ENCODE data around the gene HOXB6.
A peak's percentile ranks its signal among the peaks of the same experiment; 100 is the strongest.

HOXB6 gene

GRCh38 chr17:48596735-48597527, 7.9 kb downstream of the HOXB6 start (continued):
- TF ChIP-seq, protein P1, sequence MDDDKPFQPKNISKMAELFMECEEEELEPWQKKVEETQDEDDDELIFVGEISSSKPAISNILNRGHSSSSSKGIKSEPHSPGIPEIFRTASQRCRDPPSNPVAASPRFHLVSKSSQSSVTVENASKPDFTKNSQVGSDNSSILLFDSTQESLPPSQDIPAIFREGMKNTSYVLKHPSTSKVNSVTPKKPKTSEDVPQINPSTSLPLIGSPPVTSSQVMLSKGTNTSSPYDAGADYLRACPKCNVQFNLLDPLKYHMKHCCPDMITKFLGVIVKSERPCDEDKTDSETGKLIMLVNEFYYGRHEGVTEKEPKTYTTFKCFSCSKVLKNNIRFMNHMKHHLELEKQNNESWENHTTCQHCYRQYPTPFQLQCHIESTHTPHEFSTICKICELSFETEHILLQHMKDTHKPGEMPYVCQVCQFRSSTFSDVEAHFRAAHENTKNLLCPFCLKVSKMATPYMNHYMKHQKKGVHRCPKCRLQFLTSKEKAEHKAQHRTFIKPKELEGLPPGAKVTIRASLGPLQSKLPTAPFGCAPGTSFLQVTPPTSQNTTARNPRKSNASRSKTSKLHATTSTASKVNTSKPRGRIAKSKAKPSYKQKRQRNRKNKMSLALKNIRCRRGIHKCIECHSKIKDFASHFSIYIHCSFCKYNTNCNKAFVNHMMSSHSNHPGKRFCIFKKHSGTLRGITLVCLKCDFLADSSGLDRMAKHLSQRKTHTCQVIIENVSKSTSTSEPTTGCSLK (tag by site-specific recombination; IDR thresholded peaks at IDR 0.05): no peak
- TF ChIP-seq ZBTB20 (tag by site-specific recombination; IDR thresholded peaks at IDR 0.05): peak; percentile 19; the same call in 1 of the 2 replicates
- TF ChIP-seq EGR2 (tag by site-specific recombination; IDR thresholded peaks at IDR 0.05; ENCODE audit: low read depth): peak; percentile 46
- TF ChIP-seq SALL2 (tag by site-specific recombination; IDR thresholded peaks at IDR 0.05; ENCODE audit: borderline replicate concordance): no peak
- TF ChIP-seq ZNF624 (tag by site-specific recombination; IDR thresholded peaks at IDR 0.05): no peak
- no peak for TF ChIP-seq ZNF155 (tag by site-specific recombination; IDR thresholded peaks at IDR 0.05)
- no peak for TF ChIP-seq ZNF623 (tag by site-specific recombination; IDR thresholded peaks at IDR 0.05)
- no peak for TF ChIP-seq SCRT1 (tag by site-specific recombination; IDR thresholded peaks at IDR 0.05; ENCODE audit: borderline replicate concordance)
- peak; percentile 48; the same call in 1 of the 2 replicates for TF ChIP-seq KLF9 (tag by site-specific recombination; IDR thresholded peaks at IDR 0.05; ENCODE audit: low read depth)
- no peak for TF ChIP-seq PRDM6 (tag by site-specific recombination; IDR thresholded peaks at IDR 0.05)
- TF ChIP-seq ZNF2 (tag by site-specific recombination; IDR thresholded peaks at IDR 0.05): peak; percentile 31; the same call in 1 of the 2 replicates
- TF ChIP-seq ZNF394 (tag by site-specific recombination; IDR thresholded peaks at IDR 0.05; ENCODE audit: borderline replicate concordance): no peak
- TF ChIP-seq, protein P2, sequence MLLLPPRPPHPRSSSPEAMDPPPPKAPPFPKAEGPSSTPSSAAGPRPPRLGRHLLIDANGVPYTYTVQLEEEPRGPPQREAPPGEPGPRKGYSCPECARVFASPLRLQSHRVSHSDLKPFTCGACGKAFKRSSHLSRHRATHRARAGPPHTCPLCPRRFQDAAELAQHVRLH (tag by site-specific recombination; IDR thresholded peaks at IDR 0.05): peak; percentile 60
- TF ChIP-seq BCL11A (tag by site-specific recombination; IDR thresholded peaks at IDR 0.05; ENCODE audit: low read depth): 0 out of 2 replicates have a peak, but pooled peaks have one; percentile 43
- peak; percentile 54; the same call in 1 of the 2 replicates for TF ChIP-seq ZBTB48 (tag by site-specific recombination; IDR thresholded peaks at IDR 0.05)
- no peak for TF ChIP-seq ZNF670 (tag by site-specific recombination; IDR thresholded peaks at IDR 0.05; ENCODE audit: low read depth)
- TF ChIP-seq, protein P3, sequence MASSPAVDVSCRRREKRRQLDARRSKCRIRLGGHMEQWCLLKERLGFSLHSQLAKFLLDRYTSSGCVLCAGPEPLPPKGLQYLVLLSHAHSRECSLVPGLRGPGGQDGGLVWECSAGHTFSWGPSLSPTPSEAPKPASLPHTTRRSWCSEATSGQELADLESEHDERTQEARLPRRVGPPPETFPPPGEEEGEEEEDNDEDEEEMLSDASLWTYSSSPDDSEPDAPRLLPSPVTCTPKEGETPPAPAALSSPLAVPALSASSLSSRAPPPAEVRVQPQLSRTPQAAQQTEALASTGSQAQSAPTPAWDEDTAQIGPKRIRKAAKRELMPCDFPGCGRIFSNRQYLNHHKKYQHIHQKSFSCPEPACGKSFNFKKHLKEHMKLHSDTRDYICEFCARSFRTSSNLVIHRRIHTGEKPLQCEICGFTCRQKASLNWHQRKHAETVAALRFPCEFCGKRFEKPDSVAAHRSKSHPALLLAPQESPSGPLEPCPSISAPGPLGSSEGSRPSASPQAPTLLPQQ (tag by site-specific recombination; IDR thresholded peaks at IDR 0.05): no peak
- no peak for TF ChIP-seq ZNF426 (tag by site-specific recombination; IDR thresholded peaks at IDR 0.05)
- peak; percentile 73 for TF ChIP-seq ZNF366 (tag by site-specific recombination; conservative IDR thresholded peaks at IDR 0.05)
- TF ChIP-seq, protein P4, sequence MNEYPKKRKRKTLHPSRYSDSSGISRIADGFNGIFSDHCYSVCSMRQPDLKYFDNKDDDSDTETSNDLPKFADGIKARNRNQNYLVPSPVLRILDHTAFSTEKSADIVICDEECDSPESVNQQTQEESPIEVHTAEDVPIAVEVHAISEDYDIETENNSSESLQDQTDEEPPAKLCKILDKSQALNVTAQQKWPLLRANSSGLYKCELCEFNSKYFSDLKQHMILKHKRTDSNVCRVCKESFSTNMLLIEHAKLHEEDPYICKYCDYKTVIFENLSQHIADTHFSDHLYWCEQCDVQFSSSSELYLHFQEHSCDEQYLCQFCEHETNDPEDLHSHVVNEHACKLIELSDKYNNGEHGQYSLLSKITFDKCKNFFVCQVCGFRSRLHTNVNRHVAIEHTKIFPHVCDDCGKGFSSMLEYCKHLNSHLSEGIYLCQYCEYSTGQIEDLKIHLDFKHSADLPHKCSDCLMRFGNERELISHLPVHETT (tag by site-specific recombination; IDR thresholded peaks at IDR 0.05): 0 out of 2 replicates have a peak, but pooled peaks have one; percentile 23
- no peak for TF ChIP-seq RBAK (tag by site-specific recombination; IDR thresholded peaks at IDR 0.05)
- peak; percentile 44; the same call in 1 of the 2 replicates for TF ChIP-seq ZNF596 (tag by site-specific recombination; IDR thresholded peaks at IDR 0.05)
- TF ChIP-seq, protein P5, sequence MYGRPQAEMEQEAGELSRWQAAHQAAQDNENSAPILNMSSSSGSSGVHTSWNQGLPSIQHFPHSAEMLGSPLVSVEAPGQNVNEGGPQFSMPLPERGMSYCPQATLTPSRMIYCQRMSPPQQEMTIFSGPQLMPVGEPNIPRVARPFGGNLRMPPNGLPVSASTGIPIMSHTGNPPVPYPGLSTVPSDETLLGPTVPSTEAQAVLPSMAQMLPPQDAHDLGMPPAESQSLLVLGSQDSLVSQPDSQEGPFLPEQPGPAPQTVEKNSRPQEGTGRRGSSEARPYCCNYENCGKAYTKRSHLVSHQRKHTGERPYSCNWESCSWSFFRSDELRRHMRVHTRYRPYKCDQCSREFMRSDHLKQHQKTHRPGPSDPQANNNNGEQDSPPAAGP (tag by site-specific recombination; IDR thresholded peaks at IDR 0.05): peak; percentile 91
- no peak for TF ChIP-seq ZNF473 (tag by site-specific recombination; IDR thresholded peaks at IDR 0.05)
- no peak for TF ChIP-seq ZNF518A (tag by site-specific recombination; conservative IDR thresholded peaks at IDR 0.05; ENCODE audit: low read depth)
